K562 (cell line): ENCODE data around the gene XAB2. TPM values are rescaled to one million over a fixed set of nuclear protein-coding genes. Genes with fewer than 3 reads are reported as not detected.

ENCODE experiments used
- ATAC-seq: fragments of 200-7000 bp; cut with Tn5 transposase; 3 replicates; pipeline ENCODE4 v1.9.1; 2020; ENCODE audit warnings: moderate library complexity
- BruUV-seq: library from RNA; stranded (reverse); fragments of 400-500 nt; replicated peaks from 2 replicates; lab custom pipeline; 2021; lab: Mats Ljungman, UMichigan
- CTCF ChIA-PET: fragments of 300-600 bp; formaldehyde crosslinking; extraction: SDS; loops from one replicate; lab custom pipeline; 2021; ENCODE audit warnings: low intra/inter-chr PET ratio; lab: Yijun Ruan, JAX
- POLR2A ChIA-PET: fragments of 300-600, 350-650 bp; sonication (Branson Sonifier 250); formaldehyde crosslinking; extraction: SDS; loops from one replicate; lab custom pipeline; 2021; ENCODE audit warnings: antibody characterized with exemption, inconsistent platforms; lab: Yijun Ruan, JAX
- DNase-seq, 4 experiments: peaks; one replicate each; pipeline versions ENCODE4 v3.0.0 to v3.0.0-alpha.2; 2011 to 2018; ENCODE audit warnings: low spot score in 3 of 4, mixed read lengths in 3 of 4; ENCODE audit errors: extremely low read depth in 1 of 4
- FAIRE-seq: peaks from 2 replicates; lab custom pipeline; 2011; peaks lifted over from hg19 to GRCh38; lab: Jason Lieb, UNC
- H2AFZ ChIP-seq: 2 replicates; pipeline ENCODE4 v1.6.0; 2011; ENCODE audit warnings: low read depth, low read length, control low read depth, inconsistent platforms
- H3K27ac ChIP-seq: fragments of 200-600 bp; 3 replicates; pipeline ENCODE4 v1.8.0; 2011; ENCODE audit warnings: low read depth, mild to moderate bottlenecking, control low read depth, inconsistent platforms, low read length, moderate library complexity, mixed read lengths; ENCODE audit errors: extremely low read depth
- H3K27me3 ChIP-seq, 2 experiments: fragments of 300-600 bp in 1 of 2; 2 replicates in 1 of 2; 3 replicates in 1 of 2; pipeline versions ENCODE4 v1.6.0 to v1.8.0; 2011; ENCODE audit warnings: inconsistent platforms in 2 of 2, low read length in 2 of 2, mild to moderate bottlenecking in 1 of 2, mixed read lengths in 1 of 2, moderate library complexity in 1 of 2; ENCODE audit not compliant: control insufficient read depth in 2 of 2, insufficient read depth in 2 of 2
- H3K36me3 ChIP-seq: fragments of 300-600 bp; 3 replicates; pipeline ENCODE4 v1.8.0; 2011; ENCODE audit warnings: mild to moderate bottlenecking, low read length, inconsistent platforms; ENCODE audit not compliant: control insufficient read depth, insufficient read depth
- H3K4me1 ChIP-seq, 2 experiments: fragments of 200-600 bp in 1 of 2; replicated peaks in 1 of 2; 2 replicates in 1 of 2; 3 replicates in 1 of 2; pipeline versions ENCODE4 v1.5.1 to v1.8.0; 2011; ENCODE audit warnings: inconsistent platforms in 2 of 2, low read length in 2 of 2, mild to moderate bottlenecking in 1 of 2, mixed read lengths in 1 of 2, moderate library complexity in 1 of 2; ENCODE audit not compliant: control insufficient read depth in 2 of 2, insufficient read depth in 2 of 2
- H3K4me2 ChIP-seq: 2 replicates; pipeline ENCODE4 v1.6.1; 2011; ENCODE audit warnings: low read length, control low read depth, inconsistent platforms, mixed read lengths; ENCODE audit not compliant: insufficient read depth
- H3K4me3 ChIP-seq: fragments of 200-600 bp; sonication (generic), shearing (Covaris generic); 2 replicates; pipeline ENCODE4 v1.5.1; 2016; ENCODE audit warnings: control low read depth, inconsistent platforms
- H3K79me2 ChIP-seq: fragments of 200-600 bp; 3 replicates; pipeline ENCODE4 v1.8.0; 2011; ENCODE audit warnings: low read length, inconsistent platforms; ENCODE audit not compliant: control insufficient read depth, insufficient read depth
- H3K9ac ChIP-seq, 2 experiments: 2 replicates each; pipeline versions ENCODE4 v1.6.0 to v1.6.1; 2011; ENCODE audit warnings: low read depth in 2 of 2, low read length in 2 of 2, control low read depth in 1 of 2, inconsistent platforms in 1 of 2, mild to moderate bottlenecking in 1 of 2, mixed read lengths in 1 of 2; ENCODE audit not compliant: insufficient read depth in 1 of 2
- H3K9me1 ChIP-seq: one replicate; pipeline ENCODE4 v1.6.0; 2011; ENCODE audit warnings: inconsistent platforms, mild to moderate bottlenecking, low read length, moderate library complexity; ENCODE audit not compliant: control insufficient read depth, insufficient read depth
- H3K9me3 ChIP-seq: replicated peaks from 2 replicates; pipeline ENCODE4 v1.5.1; 2011; ENCODE audit warnings: low read depth, low read length, inconsistent platforms; ENCODE audit not compliant: control insufficient read depth, insufficient read depth
- H4K20me1 ChIP-seq: replicated peaks from 2 replicates; pipeline ENCODE4 v1.6.1; 2011; ENCODE audit warnings: low read length, inconsistent platforms, mixed read lengths; ENCODE audit not compliant: control insufficient read depth, insufficient read depth
- CXXC5 ChIP-seq: fragments of 250-450 bp; sonication (Bioruptor Pico); IDR thresholded peaks from 2 replicates; pipeline ENCODE4 v1.8.0; 2022; ENCODE audit warnings: inconsistent platforms, mild to moderate bottlenecking, moderate library complexity
- DPF2 ChIP-seq: fragments of 450-650 bp; IDR thresholded peaks from 2 replicates; pipeline ENCODE4 v1.6.1; 2016
- MCM7 ChIP-seq, 2 experiments: fragments of 450-650 bp; IDR thresholded peaks; 2 replicates each; pipeline ENCODE4 v1.6.1; 2016 to 2018
- POLR2AphosphoS2 ChIP-seq: IDR thresholded peaks from 2 replicates; pipeline ENCODE4 v1.6.1; 2012; ENCODE audit warnings: low read length, improper control_type of control experiment
- POLR2AphosphoS5 ChIP-seq: IDR thresholded peaks from 2 replicates; pipeline ENCODE4 v1.6.1; 2011; ENCODE audit warnings: mild to moderate bottlenecking, low read depth, low read length, moderate library complexity; ENCODE audit not compliant: control insufficient read depth, insufficient read depth
- POLR2G ChIP-seq: fragments of 200-400 bp; formaldehyde crosslinking; IDR thresholded peaks from 2 replicates; pipeline ENCODE4 v1.6.1; 2017; ENCODE audit warnings: low read depth, mild to moderate bottlenecking, antibody characterized with exemption, low read length, moderate library complexity
- RBBP5 ChIP-seq: fragments of 200-600 bp; sonication (generic); IDR thresholded peaks from 2 replicates; pipeline ENCODE4 v1.6.1; 2012; ENCODE audit warnings: borderline replicate concordance, mild to moderate bottlenecking, low read length, control low read depth, inconsistent platforms; ENCODE audit not compliant: insufficient read depth, poor library complexity, severe bottlenecking
- RBFOX2 ChIP-seq: fragments of 200-400 bp; formaldehyde crosslinking; IDR thresholded peaks from 2 replicates; pipeline ENCODE4 v1.6.1; 2017; ENCODE audit warnings: low read depth, mild to moderate bottlenecking, low read length, moderate library complexity
- RBM25 ChIP-seq: fragments of 200-400 bp; formaldehyde crosslinking; IDR thresholded peaks from 2 replicates; pipeline ENCODE4 v1.6.1; 2018; ENCODE audit warnings: low read length, low read depth, moderate library complexity; ENCODE audit not compliant: severe bottlenecking
- SMARCE1 ChIP-seq: fragments of 450-650 bp; IDR thresholded peaks from 2 replicates; pipeline ENCODE4 v1.7.1; 2016; ENCODE audit warnings: mild to moderate bottlenecking
- SOX6 ChIP-seq: fragments of 450-650 bp; IDR thresholded peaks from 2 replicates; pipeline ENCODE4 v1.6.1; 2014; ENCODE audit warnings: mild to moderate bottlenecking
- TARDBP ChIP-seq: fragments of 450-650 bp; IDR thresholded peaks from 2 replicates; pipeline ENCODE4 v1.6.1; 2016
- ZNF408 ChIP-seq: fragments of 250-450 bp; sonication (Bioruptor Pico); IDR thresholded peaks from 2 replicates; pipeline ENCODE4 v1.4.0; 2020; ENCODE audit warnings: low read depth, mild to moderate bottlenecking, moderate library complexity
- WGBS: fragments of 100-300 bp; shearing (Covaris generic); methylation state at CpG from one replicate; pipeline ENCODE4 v1.1.6; 2016; ENCODE audit warnings: low coverage, mixed read lengths; ENCODE audit not compliant: insufficient coverage; ENCODE audit errors: missing lambda C conversion rate; 5-methylcytosine and 5-hydroxymethylcytosine counted together
- in situ Hi-C: fragments of 300-500 bp; cut with MboI; formaldehyde crosslinking; loops from 4 replicates; pipeline ENCODE4 v1.15.0; 2018; ENCODE audit warnings: inconsistent platforms, mixed read lengths
- intact Hi-C: fragments of 100-400 bp; cut with micrococcal nuclease; formaldehyde crosslinking; loops from 2 replicates; pipeline ENCODE4 v1.14.2; 2022
- polyA plus RNA-seq, 8 experiments: library from polyadenylated mRNA; depleted of rRNA in 4 of 8; stranded (reverse) in 5 of 8; unstranded in 3 of 8; fragments of >200 nt; fragmentation: Nextera tagmentation in 2 of 8; fragmentation: Illumina TruSeq in 1 of 8; extraction: Ambion mirVana in 2 of 8; extraction: Trizol in 1 of 8; gene quantifications; 2 replicates each; pipeline versions ENCODE4 v1.2.1 to v1.2.3, GENCODE V29; 2011 to 2014; ENCODE audit warnings: inconsistent platforms in 1 of 8, missing spikeins in 1 of 8
- total RNA-seq, 7 experiments: library from RNA; depleted of rRNA in 6 of 7; stranded (reverse); fragments of >200 nt in 6 of 7; fragmentation: Illumina TruSeq in 2 of 7; extraction: Trizol in 2 of 7; gene quantifications; 2 replicates each; pipeline versions ENCODE4 v1.2.1 to v1.2.3, GENCODE V29; 2011 to 2021; ENCODE audit warnings: low replicate concordance in 1 of 7
- TF ChIP-seq, protein P1 (sequence below): fragments of 250-450 bp; sonication (Bioruptor Pico); IDR thresholded peaks from 2 replicates; pipeline ENCODE4 v1.4.0; 2020; ENCODE audit warnings: mild to moderate bottlenecking

XAB2 gene
- total and polyA plus RNA-seq, 9 of the 15 experiments (the other 6 are each of a cell fraction or from before 2014, with no cell fraction given), result 0.21 to 58.3 (median 20.0) TPM

DNA sequence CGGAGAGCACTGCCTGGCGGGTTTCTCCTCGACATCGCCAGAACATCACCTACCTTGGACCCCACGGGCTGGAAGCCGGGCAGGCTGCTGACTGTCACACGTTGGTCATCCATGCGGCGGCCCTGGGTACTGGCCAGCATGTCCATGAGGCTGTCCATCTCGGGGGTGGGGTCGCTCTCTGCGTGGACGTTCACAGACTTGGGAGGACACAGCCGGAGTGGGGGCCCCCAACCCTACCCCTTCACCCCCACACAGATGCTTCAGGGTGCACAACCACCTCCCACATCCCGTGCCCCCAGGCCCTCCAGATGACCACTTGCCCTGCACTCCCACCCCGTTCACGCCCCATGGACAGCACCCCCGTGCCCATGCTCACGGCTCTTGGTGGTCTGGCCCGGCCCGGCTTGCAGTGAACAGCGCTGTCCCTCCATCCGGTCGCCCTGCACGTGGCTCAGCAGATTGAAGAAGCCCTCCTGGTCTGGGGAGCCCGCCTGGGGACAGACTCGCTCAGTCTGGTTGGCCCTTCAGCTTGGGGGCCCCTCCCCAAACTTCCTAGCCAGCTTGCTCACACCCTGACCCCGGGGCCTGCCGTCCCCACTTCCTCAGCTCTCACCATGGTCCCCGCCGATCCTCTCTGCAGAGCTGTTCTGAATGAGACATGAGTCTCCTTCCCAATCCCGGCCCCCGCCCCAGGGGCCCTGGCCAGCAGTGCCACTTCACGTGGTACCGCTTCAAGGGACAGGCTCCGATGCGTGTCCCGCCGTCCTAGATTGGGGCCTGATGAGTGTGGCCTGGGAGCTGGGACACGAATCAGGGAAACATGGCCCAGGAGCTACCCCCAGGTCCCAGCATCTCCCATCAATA lies 3.2 kb upstream of the XAB2 start:
- no peak for ATAC-seq
- CTCF ChIA-PET, result no interaction called here
- no peaks in the 10 kb centered on the region for H3K9me1 ChIP-seq
- TF ChIP-seq POLR2G (peak; percentile 59), SMARCE1 (no peak), RBFOX2 (peak; percentile 54; the same call in 1 of the 2 replicates)
- TF ChIP-seq, all 486 proteins: peak for 2
- H3K4me3 ChIP-seq, result no peak overlapping the region
- H4K20me1 ChIP-seq, result no peaks in the 10 kb centered on the region
- in situ Hi-C loops, result no loop called here
- BruUV-seq, result no TSS peak
- no peaks in the 10 kb centered on the region for H3K27me3 ChIP-seq
- FAIRE-seq (no peak), DNase-seq (no peak)
- H2AFZ ChIP-seq, result no peak overlapping the region
- no peaks in the 10 kb centered on the region for H3K9me3 ChIP-seq
- peaks cover 21 to 38% of the 10 kb centered on the region in 2 experiments; a peak in 4 of 5 replicates for H3K4me1 ChIP-seq
- no peak overlapping the region for H3K27ac ChIP-seq
- POLR2A ChIA-PET, result interaction anchor here (0.7 kb wide), 2 partner anchors 11 to 26 kb away, joined by 3 read pairs; no protein-coding TSS in a partner anchor
- H3K4me2 ChIP-seq, result no peak overlapping the region
- H3K79me2 ChIP-seq, result peaks cover 46% of the 10 kb centered on the region
- intact Hi-C loops, result no loop called here
- H3K36me3 ChIP-seq, result peaks cover 15% of the 10 kb centered on the region; the same call in 2 of the 3 replicates
- WGBS, result 86% methylated on average over 19 of the region's 40 CpGs
- 0 out of 4 replicates have a peak overlapping the region, but pooled peaks of 1 of the 2 experiments have one; percentile 39 for H3K9ac ChIP-seq

DNA sequence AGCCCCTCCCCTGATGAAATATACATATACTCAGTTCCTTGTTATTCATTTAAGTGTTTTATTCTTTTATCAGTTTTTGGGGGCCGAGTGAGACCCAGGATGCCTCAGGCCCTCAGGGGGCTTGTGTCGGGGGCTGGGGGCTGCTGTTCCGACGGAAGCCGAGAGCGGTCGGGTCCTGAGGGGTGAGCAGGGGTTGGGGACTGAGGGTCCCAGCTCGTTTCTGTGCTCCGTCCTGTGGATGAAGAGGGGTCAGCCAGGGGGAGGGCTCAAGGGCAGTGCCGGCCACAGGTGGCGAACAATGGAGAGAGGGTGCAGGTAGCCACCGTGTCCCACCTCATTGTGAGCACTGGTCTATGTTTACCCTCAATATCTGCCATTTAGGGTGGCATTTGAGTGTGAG lies 2.2 kb upstream of the XAB2 start:
- ChIA-PET CTCF (no interaction called here), POLR2A (interaction anchor here (4.8 kb wide), 1 partner anchor 13 kb away, joined by 22 read pairs; no protein-coding TSS in a partner anchor)
- Histone ChIP-seq H4K20me1 (no peaks in the 10 kb centered on the region), H3K4me2 (no peak overlapping the region), H3K9ac (no peak overlapping the region), H3K4me3 (no peak overlapping the region), H3K27me3 (no peaks in the 10 kb centered on the region), H3K36me3 (peaks cover 23% of the 10 kb centered on the region; the same call in 2 of the 3 replicates), H3K79me2 (peaks cover 46% of the 10 kb centered on the region), H3K27ac (no peak overlapping the region), H3K9me3 (no peaks in the 10 kb centered on the region), H2AFZ (no peak overlapping the region), H3K9me1 (no peaks in the 10 kb centered on the region), H3K4me1 (peaks cover 19 to 35% of the 10 kb centered on the region in 2 experiments; a peak in 4 of 5 replicates)
- no TSS peak for BruUV-seq
- ATAC-seq (no peak), FAIRE-seq (no peak), DNase-seq (no peak)
- intact Hi-C loops, result no loop called here
- WGBS, result 83% methylated on average over 11 of the region's 12 CpGs
- in situ Hi-C loops, result no loop called here
- TF ChIP-seq CXXC5 (CRISPR knock-in tag), result no peak
- TF ChIP-seq POLR2AphosphoS5, result no peak
- TF ChIP-seq POLR2AphosphoS2, result no peak
- TF ChIP-seq SOX6, result no peak
- no peak for TF ChIP-seq DPF2
- no peak for TF ChIP-seq TARDBP
- TF ChIP-seq RBM25, result no peak
- TF ChIP-seq MCM7 (IDR thresholded peaks at IDR 0.05), result no peak
- TF ChIP-seq, protein P1, sequence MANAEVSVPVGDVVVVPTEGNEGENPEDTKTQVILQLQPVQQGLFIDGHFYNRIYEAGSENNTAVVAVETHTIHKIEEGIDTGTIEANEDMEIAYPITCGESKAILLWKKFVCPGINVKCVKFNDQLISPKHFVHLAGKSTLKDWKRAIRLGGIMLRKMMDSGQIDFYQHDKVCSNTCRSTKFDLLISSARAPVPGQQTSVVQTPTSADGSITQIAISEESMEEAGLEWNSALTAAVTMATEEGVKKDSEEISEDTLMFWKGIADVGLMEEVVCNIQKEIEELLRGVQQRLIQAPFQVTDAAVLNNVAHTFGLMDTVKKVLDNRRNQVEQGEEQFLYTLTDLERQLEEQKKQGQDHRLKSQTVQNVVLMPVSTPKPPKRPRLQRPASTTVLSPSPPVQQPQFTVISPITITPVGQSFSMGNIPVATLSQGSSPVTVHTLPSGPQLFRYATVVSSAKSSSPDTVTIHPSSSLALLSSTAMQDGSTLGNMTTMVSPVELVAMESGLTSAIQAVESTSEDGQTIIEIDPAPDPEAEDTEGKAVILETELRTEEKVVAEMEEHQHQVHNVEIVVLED (CRISPR knock-in tag), result no peak
- TF ChIP-seq RBBP5, result no peak
- no peak for TF ChIP-seq ZNF408 (CRISPR knock-in tag)
